Suprapubic skin (tissue), 4 donors: Measurements from ENCODE around the gene PLA2G4B.

Experiments used
- CTCF ChIP-seq, 2 donors: fragments of 200-600 bp in 1 of 2; fragments of 450-650 bp in 1 of 2; sonication (generic) in 1 of 2; IDR thresholded peaks; one replicate each; pipeline ENCODE4 v1.5.1; 2016 to 2019; ENCODE audit warnings: antibody characterized with exemption in 2 of 2, mild to moderate bottlenecking in 1 of 2, moderate library complexity in 1 of 2
- POLR2A ChIP-seq, 2 donors: fragments of 450-650 bp; IDR thresholded peaks; one replicate each; pipeline ENCODE4 v1.6.1; 2017; ENCODE audit warnings: antibody characterized with exemption in 2 of 2, mild to moderate bottlenecking in 2 of 2, moderate library complexity in 2 of 2
- POLR2AphosphoS5 ChIP-seq, 3 donors: sonication (generic); formaldehyde crosslinking; IDR thresholded peaks; one replicate each; pipeline ENCODE4 v1.6.1; 2017; ENCODE audit warnings: antibody characterized with exemption in 3 of 3

DNA sequence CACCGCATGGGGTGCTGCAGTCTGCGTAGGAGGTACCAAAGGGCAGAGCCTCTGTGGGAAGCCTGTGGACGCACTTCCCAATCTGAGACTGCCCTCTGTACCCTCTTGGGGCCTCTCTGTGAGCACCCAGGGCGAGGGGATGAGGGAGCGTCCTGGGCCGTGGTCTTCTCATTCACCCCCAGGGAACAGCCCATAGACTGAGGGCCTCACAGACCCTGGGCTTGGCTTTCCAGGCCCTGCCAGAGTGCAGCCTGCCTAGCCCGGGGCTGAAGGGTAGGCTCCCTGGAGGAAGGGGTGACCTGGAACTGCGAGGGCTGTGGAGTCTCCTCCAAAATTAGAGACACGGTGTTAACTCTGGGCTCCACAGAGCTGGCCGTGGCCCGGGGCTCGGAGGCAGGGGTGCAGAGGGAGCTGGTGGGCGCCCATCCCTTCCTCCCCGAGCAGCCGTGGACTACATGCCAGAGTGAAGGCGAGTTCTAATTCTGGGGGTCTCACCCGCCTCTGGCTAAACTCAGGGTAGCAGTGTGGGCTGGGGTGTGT is 55.7 kb downstream of the PLA2G4B start:
- TF ChIP-seq CTCF (IDR thresholded peaks at IDR 0.05) (no peak), POLR2A (IDR thresholded peaks at IDR 0.05) (no peak), POLR2AphosphoS5 (IDR thresholded peaks at IDR 0.05) (no peak)
